Measurements from ENCODE around the gene QRSL1. TPM values are rescaled to one million over a fixed set of nuclear protein-coding genes. Genes with fewer than 3 reads are reported as not detected.

QRSL1 gene
- total RNA-seq, 1 experiment from 2014 or later: 13.4 TPM

DNA sequence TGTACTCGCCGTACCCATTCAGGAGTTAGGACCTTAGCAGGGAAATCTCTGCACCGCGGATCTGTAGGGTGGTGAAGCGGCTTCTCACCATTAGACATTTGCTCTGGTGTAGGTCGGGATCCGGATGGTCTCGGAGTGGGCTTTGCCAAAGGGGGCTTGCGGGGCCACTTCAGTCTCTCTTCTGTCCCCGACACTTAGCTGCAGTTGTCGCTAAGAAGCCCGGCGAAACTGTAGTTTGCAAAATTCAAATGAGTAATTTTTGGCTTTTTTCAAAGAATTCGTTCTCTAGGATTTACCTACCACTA, 433 bp downstream of the QRSL1 start:
- H3K4me1 ChIP-seq (replicated peaks; ENCODE audit: insufficient read depth): peaks cover 10% of the 10 kb centered on the region
- no peaks in the 10 kb centered on the region for H3K27me3 ChIP-seq (ENCODE audit: insufficient read depth, low read depth)
- intact Hi-C loops (cut with micrococcal nuclease; ENCODE audit: unreplicated experiment): loop anchor here (1.0 to 2.0 kb wide), 2 partner anchors 169 to 344 kb away; partner anchors contain the start of gene CD24
- peaks cover 3% of the 10 kb centered on the region; the same call in 1 of the 2 replicates for H4K20me1 ChIP-seq (ENCODE audit: insufficient read depth)
- no peak for DNase-seq
- H3K79me2 ChIP-seq (ENCODE audit: low read depth): peaks cover 63% of the 10 kb centered on the region
- no peaks in the 10 kb centered on the region for H3K36me3 ChIP-seq (ENCODE audit: low read depth)
- TSS peak; percentile 68 for BruUV-seq (replicated peaks)
- TF ChIP-seq, protein P1, sequence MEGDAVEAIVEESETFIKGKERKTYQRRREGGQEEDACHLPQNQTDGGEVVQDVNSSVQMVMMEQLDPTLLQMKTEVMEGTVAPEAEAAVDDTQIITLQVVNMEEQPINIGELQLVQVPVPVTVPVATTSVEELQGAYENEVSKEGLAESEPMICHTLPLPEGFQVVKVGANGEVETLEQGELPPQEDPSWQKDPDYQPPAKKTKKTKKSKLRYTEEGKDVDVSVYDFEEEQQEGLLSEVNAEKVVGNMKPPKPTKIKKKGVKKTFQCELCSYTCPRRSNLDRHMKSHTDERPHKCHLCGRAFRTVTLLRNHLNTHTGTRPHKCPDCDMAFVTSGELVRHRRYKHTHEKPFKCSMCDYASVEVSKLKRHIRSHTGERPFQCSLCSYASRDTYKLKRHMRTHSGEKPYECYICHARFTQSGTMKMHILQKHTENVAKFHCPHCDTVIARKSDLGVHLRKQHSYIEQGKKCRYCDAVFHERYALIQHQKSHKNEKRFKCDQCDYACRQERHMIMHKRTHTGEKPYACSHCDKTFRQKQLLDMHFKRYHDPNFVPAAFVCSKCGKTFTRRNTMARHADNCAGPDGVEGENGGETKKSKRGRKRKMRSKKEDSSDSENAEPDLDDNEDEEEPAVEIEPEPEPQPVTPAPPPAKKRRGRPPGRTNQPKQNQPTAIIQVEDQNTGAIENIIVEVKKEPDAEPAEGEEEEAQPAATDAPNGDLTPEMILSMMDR (conservative IDR thresholded peaks at IDR 0.05): no peak
- TF ChIP-seq EZH2 (IDR thresholded peaks at IDR 0.05; ENCODE audit: low read depth): no peak
- H3K4me3 ChIP-seq: peak overlapping the region; percentile 96
- peak overlapping the region; percentile 68 for H3K27ac ChIP-seq
- H3F3A ChIP-seq (ENCODE audit: insufficient read depth, low read depth): no peaks in the 10 kb centered on the region; the same call in 1 of the 2 replicates
- H3K9me2 ChIP-seq (ENCODE audit: insufficient read depth): no peaks in the 10 kb centered on the region
- peak overlapping the region; percentile 78 for H3K4me2 ChIP-seq
- peak overlapping the region; percentile 90 for H2AFZ ChIP-seq
- CTCF ChIA-PET: no interaction called here
- POLR2A ChIA-PET (ENCODE audit: unreplicated experiment): interaction anchor here (0.6 kb wide), 1 partner anchor 118 kb away, joined by 3 read pairs; no protein-coding TSS in a partner anchor
- H3K9me3 ChIP-seq (ENCODE audit: insufficient read depth, low read depth): no peaks in the 10 kb centered on the region

DNA sequence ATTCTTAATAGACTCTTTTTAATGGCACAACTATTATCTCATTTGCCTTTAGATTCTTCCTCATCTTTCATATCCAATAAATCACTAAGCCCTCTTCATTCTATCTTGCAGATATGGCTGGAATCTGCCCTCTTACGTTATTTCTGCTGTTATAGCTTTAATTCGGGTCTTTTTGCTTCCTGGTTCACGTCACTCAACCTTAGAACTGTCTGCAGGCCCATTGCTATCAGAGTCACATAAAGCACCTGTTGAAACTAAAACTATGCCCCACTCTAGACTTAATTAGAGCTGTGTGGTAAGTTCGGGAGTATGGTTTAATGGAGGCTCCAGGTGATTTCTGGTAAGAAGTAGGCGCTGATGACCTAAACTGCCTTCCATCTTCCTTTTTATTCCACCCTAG, 988 bp downstream of the QRSL1 start:
- no peaks in the 10 kb centered on the region for H3K9me2 ChIP-seq (ENCODE audit: insufficient read depth)
- intact Hi-C loops (cut with micrococcal nuclease; ENCODE audit: unreplicated experiment): no loop called here
- POLR2A ChIA-PET (ENCODE audit: unreplicated experiment): interaction anchor here (0.6 to 0.8 kb wide), 2 partner anchors 117 to 121 kb away, joined by 3 to 7 read pairs; no protein-coding TSS in a partner anchor
- H3F3A ChIP-seq (ENCODE audit: insufficient read depth, low read depth): no peaks in the 10 kb centered on the region; the same call in 1 of the 2 replicates
- no peaks in the 10 kb centered on the region for H3K9me3 ChIP-seq (ENCODE audit: insufficient read depth, low read depth)
- no peaks in the 10 kb centered on the region for H3K36me3 ChIP-seq (ENCODE audit: low read depth)
- H3K27ac ChIP-seq: peak overlapping the region; percentile 68
- no TSS peak for BruUV-seq (replicated peaks)
- TF ChIP-seq, protein P1 (conservative IDR thresholded peaks at IDR 0.05): no peak
- no peak for TF ChIP-seq EZH2 (IDR thresholded peaks at IDR 0.05; ENCODE audit: low read depth)
- H3K4me1 ChIP-seq (replicated peaks; ENCODE audit: insufficient read depth): peaks cover 10% of the 10 kb centered on the region
- H4K20me1 ChIP-seq (ENCODE audit: insufficient read depth): peaks cover 3% of the 10 kb centered on the region; the same call in 1 of the 2 replicates
- no peak for DNase-seq
- no peaks in the 10 kb centered on the region for H3K27me3 ChIP-seq (ENCODE audit: insufficient read depth, low read depth)
- peak overlapping the region; percentile 96 for H3K4me3 ChIP-seq
- H3K4me2 ChIP-seq: peak overlapping the region; percentile 78
- H3K79me2 ChIP-seq (ENCODE audit: low read depth): peaks cover 68% of the 10 kb centered on the region
- CTCF ChIA-PET: no interaction called here
- peak overlapping the region; percentile 90 for H2AFZ ChIP-seq

DNA sequence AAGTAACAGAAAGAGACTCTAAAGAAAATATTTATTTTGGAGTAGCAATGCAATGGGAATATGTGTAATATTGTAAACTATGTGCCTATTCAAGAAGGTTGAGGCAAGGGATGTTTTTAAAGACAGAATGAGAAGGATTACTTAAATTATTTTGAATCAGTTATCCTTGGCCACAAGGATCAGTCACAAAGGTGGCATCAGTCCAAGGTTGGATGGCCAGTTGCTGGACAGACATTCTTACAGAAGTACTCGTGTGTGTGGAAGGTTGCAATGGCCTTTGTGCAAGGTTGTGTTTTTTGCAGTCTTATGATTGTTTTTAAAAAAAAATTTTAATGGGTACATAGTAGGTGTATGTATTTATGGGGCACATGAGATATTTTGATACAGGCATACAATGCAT, 2.0 kb downstream of the QRSL1 start:
- Histone ChIP-seq H3K4me2 (no peak overlapping the region), H3K4me3 (no peak overlapping the region), H3K79me2 (ENCODE audit: low read depth) (peaks cover 78% of the 10 kb centered on the region), H3K36me3 (ENCODE audit: low read depth) (no peaks in the 10 kb centered on the region), H4K20me1 (ENCODE audit: insufficient read depth) (peaks cover 3% of the 10 kb centered on the region; the same call in 1 of the 2 replicates), H2AFZ (no peak overlapping the region), H3K9me2 (ENCODE audit: insufficient read depth) (no peaks in the 10 kb centered on the region), H3K9me3 (ENCODE audit: insufficient read depth, low read depth) (no peaks in the 10 kb centered on the region), H3F3A (ENCODE audit: insufficient read depth, low read depth) (no peaks in the 10 kb centered on the region; the same call in 1 of the 2 replicates), H3K27ac (no peak overlapping the region), H3K27me3 (ENCODE audit: insufficient read depth, low read depth) (no peaks in the 10 kb centered on the region), H3K4me1 (replicated peaks; ENCODE audit: insufficient read depth) (peaks cover 10% of the 10 kb centered on the region)
- intact Hi-C loops (cut with micrococcal nuclease; ENCODE audit: unreplicated experiment): no loop called here
- DNase-seq: no peak
- BruUV-seq (replicated peaks): no TSS peak
- POLR2A ChIA-PET (ENCODE audit: unreplicated experiment): no interaction called here
- TF ChIP-seq, protein P1 (conservative IDR thresholded peaks at IDR 0.05): no peak
- no peak for TF ChIP-seq EZH2 (IDR thresholded peaks at IDR 0.05; ENCODE audit: low read depth)
- CTCF ChIA-PET: no interaction called here

All from PC-9 (cell line).